ENCODE data around the gene GNG12. TPM values are rescaled to one million over a fixed set of nuclear protein-coding genes. Genes with fewer than 3 reads are reported as not detected.

The GNG12 gene
- total and polyA plus RNA-seq, 9 of the 15 experiments (the other 6 are each of a cell fraction or from before 2014, with no cell fraction given), result 2.6 to 6.0 (median 4.1) TPM

GRCh38 chr1:67686267-67687197, 146.7 kb downstream of the GNG12 start (continued):
- TF ChIP-seq FOXJ3 (CRISPR knock-in tag; IDR thresholded peaks at IDR 0.05) (no peak), PRDM10 (IDR thresholded peaks at IDR 0.05; ENCODE audit: partially characterized antibody) (peak; percentile 44), MLX (CRISPR knock-in tag; conservative IDR thresholded peaks at IDR 0.05) (no peak), MCM5 (IDR thresholded peaks at IDR 0.05; ENCODE audit: low read depth) (no peak), TCFL5 (CRISPR knock-in tag; conservative IDR thresholded peaks at IDR 0.05) (no peak), TCF7 (IDR thresholded peaks at IDR 0.05; ENCODE audit: borderline replicate concordance) (no peak), YBX1 (IDR thresholded peaks at IDR 0.05) (no peak), POLR2G (IDR thresholded peaks at IDR 0.05; ENCODE audit: low read depth, low read length) (peak; percentile 88), CHD2 (IDR thresholded peaks at IDR 0.05; ENCODE audit: low read depth, low read length) (no peak), ZNF830 (CRISPR knock-in tag; IDR thresholded peaks at IDR 0.05) (no peak), ZNF24 (IDR thresholded peaks at IDR 0.05) (peak; percentile 65; the same call in 1 of the 2 replicates), EHMT2 (IDR thresholded peaks at IDR 0.05) (no peak), THRB (CRISPR knock-in tag; conservative IDR thresholded peaks at IDR 0.05) (no peak), SMAD3 (CRISPR knock-in tag; conservative IDR thresholded peaks at IDR 0.05) (no peak; the same call in 1 of the 2 replicates), MAFG (tag; conservative IDR thresholded peaks at IDR 0.05) (peak; percentile 89), ZBTB12 (CRISPR knock-in tag; IDR thresholded peaks at IDR 0.05) (no peak), ZNF224 (CRISPR knock-in tag; IDR thresholded peaks at IDR 0.05) (no peak), HMGN3 (IDR thresholded peaks at IDR 0.05; ENCODE audit: borderline replicate concordance, extremely low read depth, insufficient read length, low read depth, low read length) (peak; percentile 89), TEAD4 (IDR thresholded peaks at IDR 0.05; ENCODE audit: low read length) (peak; percentile 93), TEAD4 (CRISPR knock-in tag; IDR thresholded peaks at IDR 0.05; ENCODE audit: borderline replicate concordance) (no peak), FOXK1 (CRISPR knock-in tag; IDR thresholded peaks at IDR 0.05; ENCODE audit: borderline replicate concordance) (peak; percentile 89), LEF1 (IDR thresholded peaks at IDR 0.05) (peak; percentile 84), ZFP1 (CRISPR knock-in tag; IDR thresholded peaks at IDR 0.05) (no peak)

Measured in K562 (cell line).